GM23338 (cell line): ENCODE data around the gene SIM1. TPM values are rescaled to one million over a fixed set of nuclear protein-coding genes. Genes with fewer than 3 reads are reported as not detected.

Experiments used
- ATAC-seq: fragments of 200-7000 bp; cut with Tn5 transposase; 3 replicates; pipeline ENCODE4 v1.9.1; 2020
- DNase-seq: peaks from one replicate; pipeline ENCODE4 v3.0.0-alpha.2; 2015; ENCODE audit warnings: low spot score
- H2AFZ ChIP-seq: fragments of 200-600 bp; sonication (generic); 2 replicates; pipeline ENCODE4 v1.8.0; 2016; ENCODE audit warnings: antibody characterized with exemption, mild to moderate bottlenecking, moderate library complexity
- H3F3A ChIP-seq: fragments of 200-600 bp; sonication (generic); replicated peaks from 2 replicates; pipeline ENCODE4 v1.8.0; 2017; ENCODE audit warnings: antibody characterized with exemption, mixed run types, low read depth
- H3K27ac ChIP-seq: fragments of 200-600 bp; sonication (generic); 2 replicates; pipeline ENCODE4 v1.6.1; 2016; ENCODE audit warnings: low read depth
- H3K27me3 ChIP-seq: fragments of 200-600 bp; sonication (generic); 2 replicates; pipeline ENCODE4 v1.8.0; 2016; ENCODE audit warnings: mild to moderate bottlenecking, mixed run types, moderate library complexity; ENCODE audit not compliant: insufficient read depth
- H3K36me3 ChIP-seq: fragments of 200-600 bp; sonication (generic); 2 replicates; pipeline ENCODE4 v1.8.0; 2016; ENCODE audit warnings: mild to moderate bottlenecking; ENCODE audit not compliant: insufficient read depth
- H3K4me1 ChIP-seq: fragments of 200-600 bp; sonication (generic); 2 replicates; pipeline ENCODE4 v1.8.0; 2016; ENCODE audit warnings: mild to moderate bottlenecking, moderate library complexity; ENCODE audit not compliant: insufficient read depth
- H3K4me2 ChIP-seq: fragments of 200-600 bp; sonication (generic); 2 replicates; pipeline ENCODE4 v1.7.1; 2017; ENCODE audit warnings: mixed run types
- H3K4me3 ChIP-seq: fragments of 200-600 bp; sonication (generic); 2 replicates; pipeline ENCODE4 v1.6.1; 2016; ENCODE audit warnings: mixed run types
- H3K79me2 ChIP-seq: fragments of 200-600 bp; sonication (generic); replicated peaks from 2 replicates; pipeline ENCODE4 v1.8.0; 2017; ENCODE audit warnings: mild to moderate bottlenecking; ENCODE audit not compliant: insufficient read depth
- H3K9me2 ChIP-seq: fragments of 200-600 bp; sonication (generic); 2 replicates; pipeline ENCODE4 v1.8.0; 2017; ENCODE audit not compliant: insufficient read depth
- H4K20me1 ChIP-seq: fragments of 200-600 bp; sonication (generic); replicated peaks from 2 replicates; pipeline ENCODE4 v1.8.0; 2017; ENCODE audit warnings: mild to moderate bottlenecking; ENCODE audit not compliant: insufficient read depth
- H3K27ac Mint-ChIP-seq: 2 replicates; pipeline ENCODE4 v1.8.0; 2020; ENCODE audit warnings: inconsistent platforms, mild to moderate bottlenecking, moderate library complexity, mixed read lengths
- H3K27me3 Mint-ChIP-seq: 3 replicates; pipeline ENCODE4 v1.8.0; 2022; ENCODE audit warnings: low read depth, mild to moderate bottlenecking, moderate library complexity, mixed read lengths, inconsistent platforms; ENCODE audit not compliant: insufficient read depth, poor library complexity
- H3K36me3 Mint-ChIP-seq: 3 replicates; pipeline ENCODE4 v1.8.0; 2021; ENCODE audit warnings: low read depth, mild to moderate bottlenecking, inconsistent platforms, moderate library complexity, mixed read lengths
- H3K4me1 Mint-ChIP-seq: 3 replicates; pipeline ENCODE4 v1.8.0; 2020; ENCODE audit warnings: mild to moderate bottlenecking, inconsistent platforms, mixed read lengths
- H3K4me3 Mint-ChIP-seq: 3 replicates; pipeline ENCODE4 v1.8.0; 2021; ENCODE audit warnings: moderate library complexity, mild to moderate bottlenecking, inconsistent platforms, mixed read lengths
- H3K9me3 Mint-ChIP-seq: 3 replicates; pipeline ENCODE4 v1.8.0; 2020; ENCODE audit warnings: moderate library complexity, mild to moderate bottlenecking, inconsistent platforms, mixed read lengths
- CREB1 ChIP-seq: fragments of 250-450 bp; sonication (Bioruptor Pico); IDR thresholded peaks from 2 replicates; pipeline ENCODE4 v1.5.0; 2020; ENCODE audit warnings: low read depth, mild to moderate bottlenecking, moderate library complexity
- EZH2 ChIP-seq: fragments of 200-600 bp; sonication (generic); IDR thresholded peaks from one replicate; pipeline ENCODE4 v1.8.0; 2017; ENCODE audit warnings: antibody characterized with exemption, mild to moderate bottlenecking, low read depth; ENCODE audit not compliant: unreplicated experiment
- EZH2phosphoT487 ChIP-seq: fragments of 200-600 bp; sonication (generic); IDR thresholded peaks from one replicate; pipeline ENCODE4 v1.8.1; 2018; ENCODE audit warnings: antibody characterized with exemption; ENCODE audit not compliant: unreplicated experiment
- JUNB ChIP-seq: IDR thresholded peaks from one replicate; pipeline ENCODE4 v1.6.1; 2016; ENCODE audit warnings: antibody characterized with exemption; ENCODE audit not compliant: unreplicated experiment
- NANOG ChIP-seq: IDR thresholded peaks from 2 replicates; pipeline ENCODE4 v1.6.1; 2016; ENCODE audit warnings: antibody characterized with exemption, borderline replicate concordance
- POLR2AphosphoS5 ChIP-seq: IDR thresholded peaks from 2 replicates; pipeline ENCODE4 v1.6.1; 2016; ENCODE audit warnings: antibody characterized with exemption, low read depth
- STAT1 ChIP-seq: IDR thresholded peaks from one replicate; pipeline ENCODE4 v1.6.1; 2016; ENCODE audit warnings: antibody characterized with exemption; ENCODE audit not compliant: unreplicated experiment
- ZNF114 ChIP-seq: fragments of 250-450 bp; sonication (Bioruptor Pico); IDR thresholded peaks from 2 replicates; pipeline ENCODE4 v1.5.0; 2020; ENCODE audit warnings: mild to moderate bottlenecking, moderate library complexity
- ZNF331 ChIP-seq: fragments of 250-450 bp; sonication (Bioruptor Pico); IDR thresholded peaks from 2 replicates; pipeline ENCODE4 v1.5.0; 2020; ENCODE audit warnings: low read depth, mild to moderate bottlenecking, moderate library complexity
- polyA plus RNA-seq: library from polyadenylated mRNA; unstranded; fragments of >200 nt; fragmentation: Nextera tagmentation; extraction: Ambion mirVana; gene quantifications from 2 replicates; pipeline ENCODE4 v1.2.1, GENCODE V29; 2016
- total RNA-seq: library from RNA; depleted of rRNA; stranded (reverse); fragments of >200 nt; shearing (Covaris generic); gene quantifications from 2 replicates; pipeline ENCODE4 v1.2.3, GENCODE V29; 2014
- TF ChIP-seq, protein P1 (sequence below): fragments of 250-450 bp; sonication (Bioruptor Pico); IDR thresholded peaks from 2 replicates; pipeline ENCODE4 v1.5.0; 2020; ENCODE audit warnings: mild to moderate bottlenecking, moderate library complexity
- TF ChIP-seq, protein P2 (sequence below), 2 experiments: fragments of 200-600 bp in 1 of 2; sonication (generic) in 1 of 2; conservative IDR thresholded peaks; 2 replicates each; pipeline versions ENCODE4 v1.5.1 to v1.6.1; 2016 to 2017; ENCODE audit warnings: antibody characterized with exemption in 2 of 2, low read depth in 2 of 2, mild to moderate bottlenecking in 2 of 2, moderate library complexity in 1 of 2
- TF ChIP-seq, protein P3 (sequence below): IDR thresholded peaks from 2 replicates; pipeline ENCODE4 v1.6.1; 2016; ENCODE audit warnings: antibody characterized with exemption
- TF ChIP-seq, protein P4 (sequence below): IDR thresholded peaks from one replicate; pipeline ENCODE4 v1.6.1; 2018; ENCODE audit warnings: antibody characterized with exemption; ENCODE audit not compliant: unreplicated experiment

The SIM1 gene
- total and polyA plus RNA-seq, 2 experiments from 2014 or later, result 0.42 to 0.49 TPM

DNA sequence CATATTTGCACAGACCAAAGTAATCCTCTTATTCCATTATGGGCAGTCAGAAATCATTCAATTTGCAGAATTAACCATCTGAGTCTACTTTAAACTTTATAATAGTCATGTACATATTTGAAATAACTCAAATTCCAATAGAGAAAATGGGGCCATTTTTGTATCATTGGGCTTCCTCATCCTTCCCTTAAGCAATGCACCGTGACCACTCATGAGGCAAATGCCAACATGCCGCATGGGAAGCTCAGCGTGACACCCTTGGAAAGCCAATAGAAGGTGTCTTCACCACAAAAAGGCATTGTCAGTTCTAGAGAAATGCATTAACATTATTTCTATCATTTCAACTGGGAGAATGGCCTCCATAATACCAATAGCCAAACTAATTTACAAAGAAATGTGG lies 38.5 kb downstream of the SIM1 start:
- Histone ChIP-seq H3K4me2 (peak overlapping the region; percentile 30; the same call in 1 of the 2 replicates), H4K20me1 (no peaks in the 10 kb centered on the region), H2AFZ (peak overlapping the region; percentile 24; the same call in 1 of the 2 replicates), H3K36me3 (no peaks in the 10 kb centered on the region), H3K27me3 (no peaks in the 10 kb centered on the region), H3F3A (no peaks in the 10 kb centered on the region), H3K27ac (no peak overlapping the region), H3K4me3 (no peak overlapping the region), H3K4me1 (peaks cover 22% of the 10 kb centered on the region), H3K79me2 (no peaks in the 10 kb centered on the region), H3K9me2 (no peaks in the 10 kb centered on the region)
- no peaks in the 10 kb centered on the region for H3K36me3 Mint-ChIP-seq
- DNase-seq, result no peak
- no peak overlapping the region for H3K27ac Mint-ChIP-seq
- ATAC-seq, result no peak
- TF ChIP-seq POLR2AphosphoS5, result no peak
- no peak for TF ChIP-seq ZNF331 (CRISPR knock-in tag)
- TF ChIP-seq EZH2, result no peak
- no peak for TF ChIP-seq STAT1
- no peak for TF ChIP-seq NANOG
- TF ChIP-seq EZH2phosphoT487, result no peak
- no peak for TF ChIP-seq ZNF114 (CRISPR knock-in tag)
- TF ChIP-seq CREB1, result no peak
- TF ChIP-seq, protein P1, sequence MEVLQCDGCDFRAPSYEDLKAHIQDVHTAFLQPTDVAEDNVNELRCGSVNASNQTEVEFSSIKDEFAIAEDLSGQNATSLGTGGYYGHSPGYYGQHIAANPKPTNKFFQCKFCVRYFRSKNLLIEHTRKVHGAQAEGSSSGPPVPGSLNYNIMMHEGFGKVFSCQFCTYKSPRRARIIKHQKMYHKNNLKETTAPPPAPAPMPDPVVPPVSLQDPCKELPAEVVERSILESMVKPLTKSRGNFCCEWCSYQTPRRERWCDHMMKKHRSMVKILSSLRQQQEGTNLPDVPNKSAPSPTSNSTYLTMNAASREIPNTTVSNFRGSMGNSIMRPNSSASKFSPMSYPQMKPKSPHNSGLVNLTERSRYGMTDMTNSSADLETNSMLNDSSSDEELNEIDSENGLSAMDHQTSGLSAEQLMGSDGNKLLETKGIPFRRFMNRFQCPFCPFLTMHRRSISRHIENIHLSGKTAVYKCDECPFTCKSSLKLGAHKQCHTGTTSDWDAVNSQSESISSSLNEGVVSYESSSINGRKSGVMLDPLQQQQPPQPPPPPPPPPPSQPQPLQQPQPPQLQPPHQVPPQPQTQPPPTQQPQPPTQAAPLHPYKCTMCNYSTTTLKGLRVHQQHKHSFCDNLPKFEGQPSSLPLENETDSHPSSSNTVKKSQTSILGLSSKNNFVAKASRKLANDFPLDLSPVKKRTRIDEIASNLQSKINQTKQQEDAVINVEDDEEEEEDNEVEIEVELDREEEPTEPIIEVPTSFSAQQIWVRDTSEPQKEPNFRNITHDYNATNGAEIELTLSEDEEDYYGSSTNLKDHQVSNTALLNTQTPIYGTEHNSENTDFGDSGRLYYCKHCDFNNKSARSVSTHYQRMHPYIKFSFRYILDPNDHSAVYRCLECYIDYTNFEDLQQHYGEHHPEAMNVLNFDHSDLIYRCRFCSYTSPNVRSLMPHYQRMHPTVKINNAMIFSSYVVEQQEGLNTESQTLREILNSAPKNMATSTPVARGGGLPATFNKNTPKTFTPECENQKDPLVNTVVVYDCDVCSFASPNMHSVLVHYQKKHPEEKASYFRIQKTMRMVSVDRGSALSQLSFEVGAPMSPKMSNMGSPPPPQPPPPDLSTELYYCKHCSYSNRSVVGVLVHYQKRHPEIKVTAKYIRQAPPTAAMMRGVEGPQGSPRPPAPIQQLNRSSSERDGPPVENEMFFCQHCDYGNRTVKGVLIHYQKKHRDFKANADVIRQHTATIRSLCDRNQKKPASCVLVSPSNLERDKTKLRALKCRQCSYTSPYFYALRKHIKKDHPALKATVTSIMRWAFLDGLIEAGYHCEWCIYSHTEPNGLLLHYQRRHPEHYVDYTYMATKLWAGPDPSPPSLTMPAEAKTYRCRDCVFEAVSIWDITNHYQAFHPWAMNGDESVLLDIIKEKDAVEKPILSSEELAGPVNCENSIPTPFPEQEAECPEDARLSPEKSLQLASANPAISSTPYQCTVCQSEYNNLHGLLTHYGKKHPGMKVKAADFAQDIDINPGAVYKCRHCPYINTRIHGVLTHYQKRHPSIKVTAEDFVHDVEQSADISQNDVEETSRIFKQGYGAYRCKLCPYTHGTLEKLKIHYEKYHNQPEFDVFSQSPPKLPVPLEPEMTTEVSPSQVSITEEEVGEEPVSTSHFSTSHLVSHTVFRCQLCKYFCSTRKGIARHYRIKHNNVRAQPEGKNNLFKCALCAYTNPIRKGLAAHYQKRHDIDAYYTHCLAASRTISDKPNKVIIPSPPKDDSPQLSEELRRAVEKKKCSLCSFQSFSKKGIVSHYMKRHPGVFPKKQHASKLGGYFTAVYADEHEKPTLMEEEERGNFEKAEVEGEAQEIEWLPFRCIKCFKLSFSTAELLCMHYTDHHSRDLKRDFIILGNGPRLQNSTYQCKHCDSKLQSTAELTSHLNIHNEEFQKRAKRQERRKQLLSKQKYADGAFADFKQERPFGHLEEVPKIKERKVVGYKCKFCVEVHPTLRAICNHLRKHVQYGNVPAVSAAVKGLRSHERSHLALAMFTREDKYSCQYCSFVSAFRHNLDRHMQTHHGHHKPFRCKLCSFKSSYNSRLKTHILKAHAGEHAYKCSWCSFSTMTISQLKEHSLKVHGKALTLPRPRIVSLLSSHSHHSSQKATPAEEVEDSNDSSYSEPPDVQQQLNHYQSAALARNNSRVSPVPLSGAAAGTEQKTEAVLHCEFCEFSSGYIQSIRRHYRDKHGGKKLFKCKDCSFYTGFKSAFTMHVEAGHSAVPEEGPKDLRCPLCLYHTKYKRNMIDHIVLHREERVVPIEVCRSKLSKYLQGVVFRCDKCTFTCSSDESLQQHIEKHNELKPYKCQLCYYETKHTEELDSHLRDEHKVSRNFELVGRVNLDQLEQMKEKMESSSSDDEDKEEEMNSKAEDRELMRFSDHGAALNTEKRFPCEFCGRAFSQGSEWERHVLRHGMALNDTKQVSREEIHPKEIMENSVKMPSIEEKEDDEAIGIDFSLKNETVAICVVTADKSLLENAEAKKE (CRISPR knock-in tag), result no peak
- no peak for TF ChIP-seq JUNB
- TF ChIP-seq, protein P2, sequence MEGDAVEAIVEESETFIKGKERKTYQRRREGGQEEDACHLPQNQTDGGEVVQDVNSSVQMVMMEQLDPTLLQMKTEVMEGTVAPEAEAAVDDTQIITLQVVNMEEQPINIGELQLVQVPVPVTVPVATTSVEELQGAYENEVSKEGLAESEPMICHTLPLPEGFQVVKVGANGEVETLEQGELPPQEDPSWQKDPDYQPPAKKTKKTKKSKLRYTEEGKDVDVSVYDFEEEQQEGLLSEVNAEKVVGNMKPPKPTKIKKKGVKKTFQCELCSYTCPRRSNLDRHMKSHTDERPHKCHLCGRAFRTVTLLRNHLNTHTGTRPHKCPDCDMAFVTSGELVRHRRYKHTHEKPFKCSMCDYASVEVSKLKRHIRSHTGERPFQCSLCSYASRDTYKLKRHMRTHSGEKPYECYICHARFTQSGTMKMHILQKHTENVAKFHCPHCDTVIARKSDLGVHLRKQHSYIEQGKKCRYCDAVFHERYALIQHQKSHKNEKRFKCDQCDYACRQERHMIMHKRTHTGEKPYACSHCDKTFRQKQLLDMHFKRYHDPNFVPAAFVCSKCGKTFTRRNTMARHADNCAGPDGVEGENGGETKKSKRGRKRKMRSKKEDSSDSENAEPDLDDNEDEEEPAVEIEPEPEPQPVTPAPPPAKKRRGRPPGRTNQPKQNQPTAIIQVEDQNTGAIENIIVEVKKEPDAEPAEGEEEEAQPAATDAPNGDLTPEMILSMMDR (conservative IDR thresholded peaks at IDR 0.05; ENCODE audit: low read depth in 2 of 2), result no peak
- TF ChIP-seq, protein P3, sequence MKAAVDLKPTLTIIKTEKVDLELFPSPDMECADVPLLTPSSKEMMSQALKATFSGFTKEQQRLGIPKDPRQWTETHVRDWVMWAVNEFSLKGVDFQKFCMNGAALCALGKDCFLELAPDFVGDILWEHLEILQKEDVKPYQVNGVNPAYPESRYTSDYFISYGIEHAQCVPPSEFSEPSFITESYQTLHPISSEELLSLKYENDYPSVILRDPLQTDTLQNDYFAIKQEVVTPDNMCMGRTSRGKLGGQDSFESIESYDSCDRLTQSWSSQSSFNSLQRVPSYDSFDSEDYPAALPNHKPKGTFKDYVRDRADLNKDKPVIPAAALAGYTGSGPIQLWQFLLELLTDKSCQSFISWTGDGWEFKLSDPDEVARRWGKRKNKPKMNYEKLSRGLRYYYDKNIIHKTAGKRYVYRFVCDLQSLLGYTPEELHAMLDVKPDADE, result no peak
- TF ChIP-seq, protein P4, sequence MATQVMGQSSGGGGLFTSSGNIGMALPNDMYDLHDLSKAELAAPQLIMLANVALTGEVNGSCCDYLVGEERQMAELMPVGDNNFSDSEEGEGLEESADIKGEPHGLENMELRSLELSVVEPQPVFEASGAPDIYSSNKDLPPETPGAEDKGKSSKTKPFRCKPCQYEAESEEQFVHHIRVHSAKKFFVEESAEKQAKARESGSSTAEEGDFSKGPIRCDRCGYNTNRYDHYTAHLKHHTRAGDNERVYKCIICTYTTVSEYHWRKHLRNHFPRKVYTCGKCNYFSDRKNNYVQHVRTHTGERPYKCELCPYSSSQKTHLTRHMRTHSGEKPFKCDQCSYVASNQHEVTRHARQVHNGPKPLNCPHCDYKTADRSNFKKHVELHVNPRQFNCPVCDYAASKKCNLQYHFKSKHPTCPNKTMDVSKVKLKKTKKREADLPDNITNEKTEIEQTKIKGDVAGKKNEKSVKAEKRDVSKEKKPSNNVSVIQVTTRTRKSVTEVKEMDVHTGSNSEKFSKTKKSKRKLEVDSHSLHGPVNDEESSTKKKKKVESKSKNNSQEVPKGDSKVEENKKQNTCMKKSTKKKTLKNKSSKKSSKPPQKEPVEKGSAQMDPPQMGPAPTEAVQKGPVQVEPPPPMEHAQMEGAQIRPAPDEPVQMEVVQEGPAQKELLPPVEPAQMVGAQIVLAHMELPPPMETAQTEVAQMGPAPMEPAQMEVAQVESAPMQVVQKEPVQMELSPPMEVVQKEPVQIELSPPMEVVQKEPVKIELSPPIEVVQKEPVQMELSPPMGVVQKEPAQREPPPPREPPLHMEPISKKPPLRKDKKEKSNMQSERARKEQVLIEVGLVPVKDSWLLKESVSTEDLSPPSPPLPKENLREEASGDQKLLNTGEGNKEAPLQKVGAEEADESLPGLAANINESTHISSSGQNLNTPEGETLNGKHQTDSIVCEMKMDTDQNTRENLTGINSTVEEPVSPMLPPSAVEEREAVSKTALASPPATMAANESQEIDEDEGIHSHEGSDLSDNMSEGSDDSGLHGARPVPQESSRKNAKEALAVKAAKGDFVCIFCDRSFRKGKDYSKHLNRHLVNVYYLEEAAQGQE, result no peak
- no peak overlapping the region for H3K4me3 Mint-ChIP-seq
- H3K27me3 Mint-ChIP-seq, result no peaks in the 10 kb centered on the region
- no peaks in the 10 kb centered on the region for H3K9me3 Mint-ChIP-seq
- H3K4me1 Mint-ChIP-seq, result peaks cover 22% of the 10 kb centered on the region
